ENCODE results near the gene SLC35A5. TPM values are rescaled to one million over a fixed set of nuclear protein-coding genes. Genes with fewer than 3 reads are reported as not detected.
"Not testable (repeated sequence)": the region's sequence is repeated elsewhere in the genome, so short reads cannot be mapped to it uniquely, and the experiment has no call there.

Gene SLC35A5
- polyA plus RNA-seq, result 10 to 100 TPM in 2 of 3 donors, 1 to 10 TPM in 1; 7.6 to 20.1 (median 16.7) TPM

GRCh38 chr3:112561734-112562529, at the start of gene SLC35A5, which contains the start of gene ATG3:
Gene SLC35A5, plus strand, starts transcription at chr3:112562045. Its CDS starts 1,359 bp downstream, at chr3:112563404.
Gene ATG3, minus strand, starts transcription at chr3:112561962. Its CDS starts 434 bp downstream, at chr3:112561528.
- DNase-seq, result peak; percentile 99
- Mint-ChIP-seq H3K4me3 (peak within 1 kb of the TSS; percentile 92 to 100 (median 99)), H3K36me3 (peaks cover 11 to 15% (median 12%) of the 10 kb centered on the region in 3 donors), H3K27me3 (ENCODE audit: low read depth in 3 of 3) (peaks cover 9 to 17% (median 13%) of the 10 kb centered on the region in 3 donors), H3K9me3 (no peaks in the 10 kb centered on the region), H3K27ac (peak within 1 kb of the TSS; percentile 97 to 100 (median 100)), H3K4me1 (peaks cover 38 to 61% of the 10 kb centered on the region in 2 donors)

GRCh38 chr3:112512320-112512719, 49.5 kb upstream of the SLC35A5 start:
- Mint-ChIP-seq H3K36me3 (peaks cover 0 to 3% (median 0%) of the 10 kb centered on the region in 3 donors), H3K4me3 (no peak overlapping the region), H3K4me1 (peaks cover under 1 to 9% of the 10 kb centered on the region in 2 donors), H3K9me3 (no peaks in the 10 kb centered on the region), H3K27ac (no peak overlapping the region), H3K27me3 (ENCODE audit: low read depth in 3 of 3) (no peaks in the 10 kb centered on the region)
- DNase-seq, result no peak

GRCh38 chr3:112514527-112515128, 47.2 kb upstream of the SLC35A5 start:
- Mint-ChIP-seq H3K4me3 (no peak overlapping the region), H3K36me3 (peaks cover 0 to 3% (median 0%) of the 10 kb centered on the region in 3 donors), H3K9me3 (no peaks in the 10 kb centered on the region), H3K4me1 (peaks cover 7 to 23% of the 10 kb centered on the region in 2 donors), H3K27me3 (ENCODE audit: low read depth in 3 of 3) (no peaks in the 10 kb centered on the region), H3K27ac (no peak overlapping the region)
- no peak for DNase-seq

- H3K36me3 Mint-ChIP-seq; H3K27ac Mint-ChIP-seq; DNase-seq; H3K4me3 Mint-ChIP-seq; H3K27me3 Mint-ChIP-seq (ENCODE audit: low read depth in 3 of 3); H3K9me3 Mint-ChIP-seq: not testable (repeated sequence)
- H3K4me1 Mint-ChIP-seq, result peaks cover 7 to 22% of the 10 kb centered on the region in 2 donors
Observed at GRCh38 chr3:112518970-112519369, 42.9 kb upstream of the SLC35A5 start.

GRCh38 chr3:112519424-112520001, 42.3 kb upstream of the SLC35A5 start:
- Mint-ChIP-seq H3K9me3 (no peaks in the 10 kb centered on the region), H3K4me1 (peaks cover 7 to 16% of the 10 kb centered on the region in 2 donors), H3K4me3 (no peak overlapping the region), H3K27me3 (ENCODE audit: low read depth in 3 of 3) (no peaks in the 10 kb centered on the region), H3K27ac (no peak overlapping the region), H3K36me3 (peaks cover 0 to 12% (median 2%) of the 10 kb centered on the region in 3 donors)
- DNase-seq, result peak; percentile 29 to 55 (median 48)

- H3K9me3 Mint-ChIP-seq; H3K4me1 Mint-ChIP-seq; H3K4me3 Mint-ChIP-seq; DNase-seq; H3K27me3 Mint-ChIP-seq (ENCODE audit: low read depth in 3 of 3): not testable (repeated sequence)
- Mint-ChIP-seq H3K27ac (peak overlapping the region in 2 of 6 donors; percentile 23 to 54), H3K36me3 (peaks cover 3 to 17% (median 4%) of the 10 kb centered on the region in 3 donors)
Observed at GRCh38 chr3:112524127-112524526, 37.7 kb upstream of the SLC35A5 start.

GRCh38 chr3:112530573-112530972, 31.3 kb upstream of the SLC35A5 start:
- Mint-ChIP-seq H3K27ac (no peak overlapping the region), H3K9me3 (no peaks in the 10 kb centered on the region), H3K4me1 (no peaks in the 10 kb centered on the region), H3K4me3 (no peak overlapping the region), H3K36me3 (peaks cover 10 to 37% (median 22%) of the 10 kb centered on the region in 3 donors), H3K27me3 (ENCODE audit: low read depth in 3 of 3) (no peaks in the 10 kb centered on the region)
- no peak for DNase-seq

- Mint-ChIP-seq H3K36me3 (peaks cover 14 to 45% (median 26%) of the 10 kb centered on the region in 3 donors), H3K4me1 (no peaks in the 10 kb centered on the region), H3K4me3 (no peak overlapping the region), H3K27me3 (ENCODE audit: low read depth in 3 of 3) (no peaks in the 10 kb centered on the region), H3K9me3 (no peaks in the 10 kb centered on the region), H3K27ac (peak overlapping the region in 2 of 6 donors; percentile 15 to 80)
- DNase-seq, result peak; percentile 11 to 19 (median 14)
Observed at GRCh38 chr3:112531358-112531781, 30.5 kb upstream of the SLC35A5 start.

- Mint-ChIP-seq H3K4me3 (no peak overlapping the region), H3K9me3 (no peaks in the 10 kb centered on the region), H3K36me3 (peaks cover 10 to 38% (median 14%) of the 10 kb centered on the region in 3 donors), H3K4me1 (peaks cover 5 to 12% of the 10 kb centered on the region in 2 donors), H3K27me3 (ENCODE audit: low read depth in 3 of 3) (no peaks in the 10 kb centered on the region), H3K27ac (peak overlapping the region in 1 of 6 donors; percentile 18)
- no peak for DNase-seq
Observed at GRCh38 chr3:112539825-112540650, 21.8 kb upstream of the SLC35A5 start.

- Mint-ChIP-seq H3K4me3 (no peak overlapping the region), H3K9me3 (no peaks in the 10 kb centered on the region)
Observed at GRCh38 chr3:112546216-112546759, 15.6 kb upstream of the SLC35A5 start.

GRCh38 chr3:112550859-112551258, 11.0 kb upstream of the SLC35A5 start:
- H3K36me3 Mint-ChIP-seq, result peaks cover 9 to 29% (median 13%) of the 10 kb centered on the region in 3 donors
- H3K27me3 Mint-ChIP-seq (ENCODE audit: low read depth in 3 of 3), result peaks cover 0 to 2% (median 0%) of the 10 kb centered on the region in 3 donors
- no peak overlapping the region for H3K4me3 Mint-ChIP-seq
- no peaks in the 10 kb centered on the region for H3K9me3 Mint-ChIP-seq
- no peak overlapping the region for H3K27ac Mint-ChIP-seq
- DNase-seq, result no peak
- H3K4me1 Mint-ChIP-seq, result peaks cover 15 to 30% of the 10 kb centered on the region in 2 donors

More at GRCh38 chr3:112546216-112546759, 15.6 kb upstream of the SLC35A5 start:
- Mint-ChIP-seq H3K4me1 (peaks cover 4 to 12% of the 10 kb centered on the region in 2 donors), H3K27me3 (ENCODE audit: low read depth in 3 of 3) (no peaks in the 10 kb centered on the region), H3K36me3 (peaks cover 14 to 27% (median 17%) of the 10 kb centered on the region in 3 donors), H3K27ac (peak overlapping the region in 2 of 6 donors; percentile 5 to 10)
- no peak for DNase-seq

GRCh38 chr3:112555535-112556170, 6.2 kb upstream of the SLC35A5 start:
- Mint-ChIP-seq H3K4me3 (peak overlapping the region; percentile 9 to 59 (median 52)), H3K27ac (peak overlapping the region; percentile 1 to 73 (median 62)), H3K36me3 (peaks cover 4 to 18% (median 4%) of the 10 kb centered on the region in 3 donors), H3K9me3 (no peaks in the 10 kb centered on the region), H3K27me3 (ENCODE audit: low read depth in 3 of 3) (peaks cover 0 to 2% (median under 1%) of the 10 kb centered on the region in 3 donors), H3K4me1 (peaks cover 36 to 65% of the 10 kb centered on the region in 2 donors)
- no peak for DNase-seq

Measured in immature natural killer cell (primary cell).